GM11168 (cell line): ENCODE results near the gene GRID2.

ENCODE experiments used
- in situ Hi-C: fragments of 300-500 bp; cut with MboI; formaldehyde crosslinking; loops from one replicate; pipeline ENCODE4 v1.12.0; 2022; ENCODE audit warnings: low sequenced_read_pairs; ENCODE audit not compliant: unreplicated experiment

GRID2 gene

DNA sequence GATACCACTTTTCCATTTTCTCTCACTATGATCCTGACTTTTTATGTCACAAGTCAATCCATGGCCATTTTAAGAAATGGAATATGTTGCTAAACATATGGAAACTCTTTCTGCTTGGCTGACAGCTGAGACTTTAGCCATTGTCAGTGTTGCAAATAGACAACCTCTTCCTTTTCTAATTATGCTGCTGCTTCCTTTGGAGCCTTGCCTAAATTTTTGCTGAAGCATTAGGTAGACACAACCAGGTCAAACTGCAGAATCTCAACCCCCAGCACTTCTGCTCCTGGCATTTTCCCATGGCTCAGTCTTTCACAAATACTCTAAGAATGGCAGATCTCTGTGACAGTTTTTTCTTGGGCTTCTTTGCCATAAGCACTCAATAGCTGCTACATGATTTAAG, 543.3 kb downstream of the GRID2 start:
- in situ Hi-C loops: no loop called here

- in situ Hi-C loops: no loop called here
Measured at GRCh38 chr4:92862509-92862908, 558.7 kb downstream of the GRID2 start.

GRCh38 chr4:92864096-92864495, 560.3 kb downstream of the GRID2 start:
- in situ Hi-C loops: no loop called here

DNA sequence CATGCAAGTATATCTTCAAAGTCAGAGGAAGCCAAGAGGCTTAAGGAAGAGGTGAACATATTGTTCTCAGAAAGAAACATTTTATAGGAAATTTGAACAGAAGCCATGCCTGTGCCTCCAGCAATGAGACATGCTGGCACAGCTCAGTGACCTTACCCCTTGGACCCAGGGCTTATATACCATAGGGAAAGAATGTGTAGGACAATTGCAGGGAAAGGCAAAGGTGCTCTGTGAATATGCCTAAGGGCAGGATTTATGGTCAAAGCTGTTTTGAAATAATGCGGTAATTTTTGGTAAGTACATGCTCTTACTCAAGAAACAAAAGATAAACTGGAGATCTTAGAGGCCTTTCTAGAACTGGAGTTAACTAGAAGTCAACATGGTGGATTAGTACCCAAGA, 568.8 kb downstream of the GRID2 start:
- in situ Hi-C loops: no loop called here

DNA sequence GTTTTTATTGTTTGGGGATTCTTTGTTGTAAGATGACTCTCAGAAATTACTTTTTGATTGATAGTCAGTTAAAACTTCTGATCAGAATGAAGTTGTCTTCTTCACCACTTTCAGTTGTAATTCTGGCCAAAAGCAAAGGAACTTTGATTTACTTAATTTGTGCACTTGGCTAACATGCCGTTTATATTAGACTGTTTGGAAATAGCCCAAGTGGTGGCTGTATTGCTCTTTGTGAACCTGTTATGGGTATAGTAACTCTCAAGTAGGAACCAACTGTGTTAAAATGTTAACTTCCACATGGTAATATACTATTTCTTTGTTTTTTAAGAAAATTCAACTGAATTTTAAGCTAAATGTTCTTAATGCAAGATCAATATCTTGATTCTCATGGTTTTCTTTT, 581.9 kb downstream of the GRID2 start:
- in situ Hi-C loops: no loop called here

DNA sequence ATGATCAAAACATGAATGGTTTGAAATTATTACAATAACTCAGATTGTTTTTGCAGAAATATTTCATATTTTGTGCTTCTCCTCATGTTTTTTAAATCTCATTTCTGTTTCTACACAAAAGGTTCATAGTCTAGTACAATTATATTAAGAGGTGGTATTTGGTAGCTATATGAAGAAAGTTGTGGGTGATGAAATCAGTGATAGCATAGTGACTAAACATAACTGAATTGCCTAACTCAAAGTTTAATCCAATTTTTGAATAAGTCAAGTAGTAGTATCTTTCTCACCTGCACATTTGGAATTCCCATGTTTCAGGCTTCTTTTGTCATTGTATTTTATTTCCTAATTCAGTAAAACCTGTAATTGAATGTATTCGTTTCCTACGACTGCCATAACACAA, 648.7 kb downstream of the GRID2 start:
- in situ Hi-C loops: no loop called here

- in situ Hi-C loops: no loop called here
Measured at GRCh38 chr4:92952897-92953296, 649.1 kb downstream of the GRID2 start.

DNA sequence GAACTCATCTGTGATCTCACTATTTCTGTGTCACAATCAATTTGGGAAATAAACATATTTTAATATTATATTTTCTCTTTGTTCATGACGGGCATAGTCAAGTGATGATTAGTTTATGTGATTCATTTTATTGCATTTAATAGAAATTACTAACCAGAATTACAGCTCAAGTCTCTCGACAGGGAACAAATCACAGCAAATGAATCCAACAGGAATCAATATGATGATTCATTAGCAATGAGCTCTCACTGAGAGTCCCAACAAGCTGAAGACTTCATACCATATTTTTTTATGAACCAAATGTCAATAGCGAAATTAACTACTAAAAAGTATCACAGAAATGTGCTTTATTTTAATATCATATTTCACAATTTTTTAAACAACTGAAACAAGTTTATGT, 649.7 kb downstream of the GRID2 start:
- in situ Hi-C loops: no loop called here

DNA sequence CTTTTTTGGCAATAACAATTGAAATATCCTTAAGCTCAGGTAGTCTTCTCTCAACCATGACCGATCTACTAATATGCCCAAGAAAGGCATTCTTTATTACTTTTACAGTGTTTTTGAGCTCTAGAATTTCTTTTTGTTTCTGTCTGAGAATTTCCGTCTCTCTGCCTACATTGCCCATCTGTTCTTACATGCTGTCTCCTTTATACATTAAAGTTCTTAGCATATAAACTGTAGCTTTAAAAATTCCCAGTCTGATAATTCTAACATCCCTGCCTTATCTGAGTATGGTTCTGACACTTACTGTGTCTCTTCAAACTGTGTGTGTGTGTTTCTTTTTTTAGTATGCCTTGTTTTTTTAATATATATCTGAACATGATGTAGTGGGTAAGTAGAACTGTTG, 658.1 kb downstream of the GRID2 start:
- in situ Hi-C loops: no loop called here

DNA sequence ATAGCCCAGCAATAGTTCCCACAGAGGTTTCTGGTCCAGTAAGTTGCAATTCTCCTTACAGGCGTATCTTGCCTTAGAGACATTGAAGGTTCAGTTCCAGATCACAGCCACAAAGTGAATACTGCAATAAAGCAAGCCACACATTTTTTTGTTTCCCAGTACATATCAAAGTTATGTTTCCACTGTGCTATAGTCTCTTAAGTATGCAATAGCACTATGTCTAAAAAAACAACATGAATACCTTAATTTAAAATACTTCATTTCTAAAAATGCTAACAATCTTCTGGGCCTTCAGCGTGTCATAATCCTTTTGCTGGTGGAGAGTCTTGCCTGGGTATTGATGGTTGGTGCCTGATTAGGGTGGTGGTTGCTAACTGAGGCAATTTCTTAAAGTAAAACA, 659.1 kb downstream of the GRID2 start:
- in situ Hi-C loops: no loop called here

DNA sequence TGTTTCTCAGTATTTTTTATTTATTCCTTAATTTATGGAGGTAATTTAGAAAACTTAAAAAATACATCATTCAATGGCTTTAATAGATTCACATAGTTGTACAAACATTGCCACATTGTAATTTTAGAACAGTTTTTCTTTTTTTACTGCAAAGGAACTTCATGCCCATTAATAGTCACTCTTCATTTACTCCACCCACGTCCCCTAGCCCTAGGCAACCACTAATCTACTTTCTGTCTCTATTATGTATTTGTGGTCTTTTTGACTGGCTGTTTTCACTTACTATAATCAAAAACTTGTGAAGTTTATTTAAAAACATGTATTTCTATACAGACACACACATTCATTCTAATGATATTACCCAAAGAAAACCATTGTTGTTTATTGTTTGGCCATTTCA, 664.8 kb downstream of the GRID2 start:
- in situ Hi-C loops: no loop called here

GRCh38 chr4:92968996-92969395, 665.2 kb downstream of the GRID2 start:
- in situ Hi-C loops: no loop called here

- in situ Hi-C loops: no loop called here
Measured at GRCh38 chr4:92969650-92970379, 666.0 kb downstream of the GRID2 start.

DNA sequence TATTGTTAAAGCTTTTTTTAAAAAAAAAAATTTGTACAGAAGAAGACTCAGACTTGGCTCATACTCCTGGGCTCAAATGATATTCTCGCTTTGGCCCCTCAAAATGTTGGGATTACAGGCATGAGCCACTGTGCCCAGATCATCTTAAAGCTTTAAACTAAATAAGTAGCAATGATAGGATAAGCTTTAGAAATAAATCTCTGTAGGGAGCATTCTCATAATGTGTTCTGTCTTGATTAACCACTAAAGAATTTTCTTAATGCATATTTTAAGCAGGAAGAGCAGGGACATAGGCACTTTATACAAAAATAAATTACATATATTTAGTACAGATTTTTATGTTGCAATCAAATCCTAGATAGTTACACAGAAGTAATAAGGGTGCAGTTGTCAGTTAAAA, 667.2 kb downstream of the GRID2 start:
- in situ Hi-C loops: no loop called here

- in situ Hi-C loops: no loop called here
Measured at GRCh38 chr4:92988301-92988700, 684.5 kb downstream of the GRID2 start.

- in situ Hi-C loops: no loop called here
Measured at GRCh38 chr4:92992758-92993157, 689.0 kb downstream of the GRID2 start.

- in situ Hi-C loops: no loop called here
Measured at GRCh38 chr4:92994727-92995126, 691.0 kb downstream of the GRID2 start.

DNA sequence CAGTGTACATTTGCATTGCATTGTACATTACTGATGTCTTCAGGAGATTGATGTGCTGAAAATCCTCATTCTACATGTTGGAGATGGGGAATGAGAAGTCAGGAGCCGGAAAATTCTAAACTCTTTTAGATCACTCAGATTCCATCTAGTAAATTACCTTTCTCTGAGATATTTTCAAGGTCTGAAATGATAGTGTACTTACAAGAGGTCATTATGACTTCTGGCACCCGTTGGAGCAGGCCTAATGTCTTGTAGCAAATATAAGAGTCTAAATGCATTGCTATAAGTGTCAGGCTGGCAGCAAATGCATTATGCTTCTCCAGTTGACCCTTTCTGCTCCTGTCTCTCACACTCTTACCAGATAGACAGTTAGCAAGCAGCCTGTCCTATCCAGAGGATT, 692.8 kb downstream of the GRID2 start:
- in situ Hi-C loops: no loop called here

GRCh38 chr4:93000910-93001309, 697.1 kb downstream of the GRID2 start:
- in situ Hi-C loops: no loop called here

DNA sequence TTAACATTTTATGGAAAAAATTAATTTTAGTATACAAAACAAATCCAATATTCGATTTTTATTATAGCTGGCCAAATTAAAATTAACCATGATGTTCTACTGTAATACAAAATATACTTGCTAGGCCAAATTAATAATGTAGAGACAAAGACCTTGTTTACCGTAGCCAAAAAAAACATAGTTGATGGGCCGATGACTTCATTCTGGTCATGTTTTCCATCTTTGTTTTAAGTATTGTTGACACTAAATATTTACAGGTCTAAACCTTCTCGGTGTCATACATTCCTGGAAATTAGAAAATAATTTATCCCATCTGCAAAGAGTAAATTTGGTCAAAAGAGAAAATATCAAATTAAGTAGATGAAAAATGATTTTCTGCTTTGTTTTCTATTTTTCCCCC, 698.5 kb downstream of the GRID2 start:
- in situ Hi-C loops: no loop called here

DNA sequence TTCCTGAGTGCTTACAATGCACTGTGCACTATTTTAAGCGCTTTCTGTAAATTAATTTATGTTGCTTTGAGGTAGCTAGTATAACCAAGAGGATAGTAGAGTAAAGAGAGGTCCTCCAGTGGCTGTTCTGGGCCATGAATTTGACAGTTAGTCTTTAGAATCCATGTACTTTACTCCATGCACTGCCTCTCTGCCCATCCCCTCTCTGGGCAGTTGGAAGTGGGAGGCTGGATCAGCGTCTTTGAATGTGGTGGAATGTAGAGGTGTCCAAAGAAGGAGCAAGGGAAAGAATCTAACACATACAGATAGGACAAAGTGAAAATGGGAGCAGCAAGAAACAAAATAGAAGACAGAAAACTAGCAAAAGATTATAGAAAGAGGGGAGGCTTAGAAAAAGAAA, 712.6 kb downstream of the GRID2 start:
- in situ Hi-C loops: no loop called here

DNA sequence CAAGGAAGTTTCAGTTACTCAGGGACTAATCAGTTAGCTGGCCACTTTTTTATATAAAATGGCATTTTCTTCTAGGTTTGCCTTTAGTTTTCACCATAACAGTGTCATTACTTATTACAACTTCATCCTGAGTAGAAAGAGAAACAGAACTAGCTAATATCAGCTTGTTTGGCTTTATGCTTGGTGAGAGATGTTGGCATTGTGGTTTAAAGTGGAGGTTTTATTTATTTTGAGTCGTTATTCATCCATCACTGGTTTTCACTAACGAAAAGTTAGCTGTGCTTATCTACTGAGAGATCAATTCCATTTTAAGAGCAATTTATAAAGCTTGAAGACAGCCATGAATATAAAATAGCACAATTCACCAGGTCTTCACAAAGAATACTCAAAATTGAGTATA, 714.5 kb downstream of the GRID2 start:
- in situ Hi-C loops: no loop called here

- in situ Hi-C loops: no loop called here
Measured at GRCh38 chr4:93018806-93019205, 715.0 kb downstream of the GRID2 start.
